Hematopoietic multipotent progenitor cell (in vitro differentiated cells): ENCODE measurements around the gene RAB1B. TPM values are rescaled to one million over a fixed set of nuclear protein-coding genes. Genes with fewer than 3 reads are reported as not detected.

Experiments used
- DNase-seq, 3 donors: peaks; one replicate each; pipeline ENCODE4 v3.0.0-alpha.2; 2011 to 2015; ENCODE audit warnings: low read depth in 2 of 3, low spot score in 2 of 3
- total RNA-seq: library from RNA; depleted of rRNA; stranded (reverse); fragments of >200 nt; gene quantifications from one replicate; pipeline ENCODE4 v1.2.3, GENCODE V29; 2012

The RAB1B gene
- total RNA-seq, 1 donor, result 103 TPM

- DNase-seq, result peak; percentile 99 to 100 (median 99)
Observed at GRCh38 chr11:66282468-66283455, 14.3 kb downstream of the RAB1B start.

- DNase-seq, result no peak
Observed at GRCh38 chr11:66283461-66284105, 15.1 kb downstream of the RAB1B start.

- DNase-seq, result no peak
Observed at GRCh38 chr11:66284526-66285078, 16.2 kb downstream of the RAB1B start.

GRCh38 chr11:66285250-66285947, 17.0 kb downstream of the RAB1B start:
- no peak for DNase-seq

- DNase-seq, result no peak
Observed at GRCh38 chr11:66286699-66287098, 18.3 kb downstream of the RAB1B start.

GRCh38 chr11:66287211-66287888, 18.9 kb downstream of the RAB1B start:
- no peak for DNase-seq

GRCh38 chr11:66287889-66288670, 19.6 kb downstream of the RAB1B start:
- no peak for DNase-seq

- DNase-seq, result peak; percentile 92 to 99 (median 99)
Observed at GRCh38 chr11:66288671-66289547, 20.5 kb downstream of the RAB1B start, which contains the start of gene YIF1A. YIF1A (minus strand) TSS chr11:66289143; CDS start chr11:66288985, 158 bp downstream.

GRCh38 chr11:66289548-66290329, 21.3 kb downstream of the RAB1B start:
- peak in 2 of 3 donors; percentile 79 to 87 for DNase-seq

GRCh38 chr11:66290330-66290621, 21.8 kb downstream of the RAB1B start:
- DNase-seq, result no peak

GRCh38 chr11:66291303-66291705, 22.9 kb downstream of the RAB1B start:
- no peak for DNase-seq

GRCh38 chr11:66291706-66292542, 23.5 kb downstream of the RAB1B start, which contains the start of gene TMEM151A:
TMEM151A (plus strand) TSS chr11:66291894; CDS start chr11:66292014, 120 bp downstream.
- no peak for DNase-seq

GRCh38 chr11:66292543-66293332, 24.3 kb downstream of the RAB1B start:
- no peak for DNase-seq

- no peak for DNase-seq
Observed at GRCh38 chr11:66293352-66293751, 24.9 kb downstream of the RAB1B start.

GRCh38 chr11:66293777-66294625, 25.6 kb downstream of the RAB1B start:
- DNase-seq, result no peak
